Measurements from ENCODE around the gene SGIP1. TPM values are rescaled to one million over a fixed set of nuclear protein-coding genes. Genes with fewer than 3 reads are reported as not detected.

The SGIP1 gene
- total and polyA plus RNA-seq, 2 experiments from 2014 or later: 3.1 to 20.2 TPM

- Histone ChIP-seq H3K4me3 (no peak overlapping the region), H3K27ac (no peak overlapping the region), H3K79me2 (no peaks in the 10 kb centered on the region), H3K9me3 (ENCODE audit: low read depth) (no peaks in the 10 kb centered on the region), H4K20me1 (ENCODE audit: insufficient read depth, poor library complexity, severe bottlenecking) (no peaks in the 10 kb centered on the region), H3K4me2 (no peak overlapping the region), H3K27me3 (no peaks in the 10 kb centered on the region), H3K36me3 (replicated peaks; ENCODE audit: insufficient read depth, low read depth) (no peaks in the 10 kb centered on the region), H2AFZ (no peak overlapping the region), H3K4me1 (ENCODE audit: insufficient read depth) (no peaks in the 10 kb centered on the region), H3K9me2 (replicated peaks; ENCODE audit: insufficient read depth) (no peaks in the 10 kb centered on the region)
- TF ChIP-seq EZH2 (IDR thresholded peaks at IDR 0.05; ENCODE audit: borderline replicate concordance) (no peak), CTCF (IDR thresholded peaks at IDR 0.05; ENCODE audit: poor library complexity) (no peak), EZH2phosphoT487 (IDR thresholded peaks at IDR 0.05; ENCODE audit: low read depth, severe bottlenecking, unreplicated experiment) (no peak)
- DNase-seq (ENCODE audit: low spot score): no peak
These were observed 36.2 kb downstream of the SGIP1 start for GRCh38 chr1:66570196-66570595.

DNA sequence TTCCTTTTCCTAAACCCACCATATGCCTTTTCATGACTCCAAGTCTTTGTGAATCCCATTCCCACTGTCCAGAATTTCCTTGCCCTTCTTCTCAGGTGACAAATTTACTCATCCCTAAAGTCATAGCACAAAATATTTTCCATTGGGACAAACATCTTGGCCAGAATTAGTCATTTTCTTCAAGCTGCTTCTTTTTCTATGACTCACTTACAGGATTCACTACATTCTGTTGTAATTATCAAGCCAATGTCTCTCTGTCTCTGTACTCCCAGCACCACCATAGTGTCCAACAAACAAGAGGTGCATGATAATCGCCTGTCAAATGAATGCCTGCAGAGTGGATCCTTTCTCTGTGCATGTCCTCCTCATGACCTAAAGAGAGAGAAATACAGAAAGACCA lies 37.8 kb downstream of the SGIP1 start:
- H3K27me3 ChIP-seq: no peaks in the 10 kb centered on the region
- no peaks in the 10 kb centered on the region for H3K9me2 ChIP-seq (replicated peaks; ENCODE audit: insufficient read depth)
- no peak for DNase-seq (ENCODE audit: low spot score)
- H3K79me2 ChIP-seq: no peaks in the 10 kb centered on the region
- WGBS (ENCODE audit: low lambda C conversion rate, missing lambda C conversion rate): 96% methylated on average over 1 of the region's 1 CpG
- H3K27ac ChIP-seq: no peak overlapping the region
- TF ChIP-seq EZH2 (IDR thresholded peaks at IDR 0.05; ENCODE audit: borderline replicate concordance) (no peak), EZH2phosphoT487 (IDR thresholded peaks at IDR 0.05; ENCODE audit: low read depth, severe bottlenecking, unreplicated experiment) (no peak)
- no peak overlapping the region for H3K4me2 ChIP-seq
- H3K9me3 ChIP-seq (ENCODE audit: low read depth): no peaks in the 10 kb centered on the region
- no peaks in the 10 kb centered on the region for H3K36me3 ChIP-seq (replicated peaks; ENCODE audit: insufficient read depth, low read depth)
- H3K4me1 ChIP-seq (ENCODE audit: insufficient read depth): peaks cover 9% of the 10 kb centered on the region
- H3K4me3 ChIP-seq: no peak overlapping the region
- H2AFZ ChIP-seq: no peak overlapping the region
- no peaks in the 10 kb centered on the region for H4K20me1 ChIP-seq (ENCODE audit: insufficient read depth, poor library complexity, severe bottlenecking)

GRCh38 chr1:66575739-66576138 lies 41.8 kb downstream of the SGIP1 start:
- H3K4me2 ChIP-seq: peak overlapping the region; percentile 44
- H3K27ac ChIP-seq: peak overlapping the region; percentile 32
- H3K4me3 ChIP-seq: no peak overlapping the region
- H3K9me2 ChIP-seq (replicated peaks; ENCODE audit: insufficient read depth): no peaks in the 10 kb centered on the region
- no peak overlapping the region for H2AFZ ChIP-seq
- WGBS (ENCODE audit: low lambda C conversion rate, missing lambda C conversion rate): 19% methylated on average over 4 of the region's 4 CpGs
- H3K9me3 ChIP-seq (ENCODE audit: low read depth): no peaks in the 10 kb centered on the region
- DNase-seq (ENCODE audit: low spot score): peak; percentile 77
- H4K20me1 ChIP-seq (ENCODE audit: insufficient read depth, poor library complexity, severe bottlenecking): no peaks in the 10 kb centered on the region
- H3K27me3 ChIP-seq: no peaks in the 10 kb centered on the region
- H3K4me1 ChIP-seq (ENCODE audit: insufficient read depth): peaks cover 12% of the 10 kb centered on the region
- H3K36me3 ChIP-seq (replicated peaks; ENCODE audit: insufficient read depth, low read depth): no peaks in the 10 kb centered on the region
- TF ChIP-seq EZH2phosphoT487 (IDR thresholded peaks at IDR 0.05; ENCODE audit: low read depth, severe bottlenecking, unreplicated experiment): no peak
- TF ChIP-seq CTCF (IDR thresholded peaks at IDR 0.05; ENCODE audit: poor library complexity): no peak
- no peak for TF ChIP-seq EZH2 (IDR thresholded peaks at IDR 0.05; ENCODE audit: borderline replicate concordance)
- no peaks in the 10 kb centered on the region for H3K79me2 ChIP-seq

DNA sequence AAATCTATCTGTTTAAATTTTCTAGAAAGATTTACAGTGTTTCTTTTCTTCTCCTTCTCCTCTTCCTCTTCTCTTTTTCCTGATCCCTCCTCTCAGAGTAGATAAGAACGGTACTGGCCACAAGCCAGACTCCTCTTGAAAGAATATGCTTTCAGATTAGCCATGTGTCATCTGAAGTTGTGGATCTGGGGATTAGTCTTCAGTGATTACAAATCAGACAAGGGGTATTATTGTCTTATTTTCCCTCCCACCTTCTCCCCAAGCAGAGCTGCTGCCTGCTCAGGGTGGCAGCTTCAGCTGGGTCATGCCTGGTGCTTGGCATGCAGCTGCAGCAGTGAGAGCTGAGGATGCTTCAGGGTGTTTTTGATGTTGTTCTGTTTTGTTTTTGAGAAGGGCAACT lies 42.7 kb downstream of the SGIP1 start:
- WGBS (ENCODE audit: low lambda C conversion rate, missing lambda C conversion rate): 35% methylated on average over 1 of the region's 1 CpG
- Histone ChIP-seq H3K36me3 (replicated peaks; ENCODE audit: insufficient read depth, low read depth) (no peaks in the 10 kb centered on the region), H3K9me3 (ENCODE audit: low read depth) (no peaks in the 10 kb centered on the region), H3K79me2 (no peaks in the 10 kb centered on the region), H3K4me3 (no peak overlapping the region), H4K20me1 (ENCODE audit: insufficient read depth, poor library complexity, severe bottlenecking) (no peaks in the 10 kb centered on the region), H3K27me3 (no peaks in the 10 kb centered on the region), H3K4me1 (ENCODE audit: insufficient read depth) (peaks cover 12% of the 10 kb centered on the region), H2AFZ (no peak overlapping the region), H3K4me2 (peak overlapping the region; percentile 18), H3K27ac (peak overlapping the region; percentile 32), H3K9me2 (replicated peaks; ENCODE audit: insufficient read depth) (no peaks in the 10 kb centered on the region)
- TF ChIP-seq EZH2 (IDR thresholded peaks at IDR 0.05; ENCODE audit: borderline replicate concordance) (no peak), CTCF (IDR thresholded peaks at IDR 0.05; ENCODE audit: poor library complexity) (no peak), EZH2phosphoT487 (IDR thresholded peaks at IDR 0.05; ENCODE audit: low read depth, severe bottlenecking, unreplicated experiment) (no peak)
- peak; percentile 40 for DNase-seq (ENCODE audit: low spot score)

Data from hepatocyte (in vitro differentiated cells).